GM18507 (cell line): Measurements from ENCODE around the gene CLBA1.

Source experiments
- DNase-seq: peaks from one replicate; pipeline ENCODE4 v3.0.0; 2011; ENCODE audit warnings: low read depth; ENCODE audit not compliant: insufficient read length; ENCODE audit errors: extremely low spot score
- FAIRE-seq: peaks from 2 replicates; lab custom pipeline; 2011; peaks lifted over from hg19 to GRCh38; lab: Jason Lieb, UNC

CLBA1 gene

DNA sequence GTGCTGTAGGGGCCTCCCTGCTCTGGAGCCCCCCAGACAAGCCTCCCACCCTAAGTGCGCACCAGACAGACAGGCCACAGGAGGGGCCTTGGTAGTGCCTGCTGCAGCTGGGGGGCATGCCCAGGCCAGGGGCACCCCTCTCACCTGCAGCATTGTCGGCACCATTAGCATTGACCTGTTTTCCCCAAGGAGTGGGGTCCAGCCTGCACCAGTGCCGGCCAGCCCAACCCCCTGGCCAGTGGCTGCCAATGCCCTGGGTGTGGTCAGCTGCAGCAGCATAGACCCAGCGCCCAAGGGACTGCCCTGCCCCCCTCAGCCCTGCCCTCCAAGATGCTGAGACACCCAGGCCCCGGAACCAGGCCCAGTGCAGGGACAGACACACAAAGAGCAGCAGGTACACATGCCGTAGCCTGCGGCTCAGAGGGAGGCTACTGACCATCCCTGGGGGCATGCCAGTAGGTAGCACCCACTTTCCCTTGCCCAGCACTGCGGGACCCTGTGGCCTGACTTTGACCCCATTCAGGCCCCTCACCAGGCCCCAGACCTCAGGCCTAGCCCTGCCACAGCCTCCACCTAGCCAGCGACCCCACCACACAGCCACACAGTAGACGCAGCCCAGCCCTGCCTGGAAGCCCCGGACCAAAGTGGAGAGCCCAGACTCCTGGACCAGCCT is 8.4 kb upstream of the CLBA1 start:
- DNase-seq (no peak), FAIRE-seq (no peak)

- FAIRE-seq (no peak), DNase-seq (no peak)
These were observed 7.6 kb upstream of the CLBA1 start, which contains the start of gene AHNAK2 for GRCh38 chr14:104977681-104978653. Gene AHNAK2, minus strand, starts transcription at chr14:104978374. Its CDS starts 137 bp downstream, at chr14:104978237.

GRCh38 chr14:104978746-104979691 is 6.6 kb upstream of the CLBA1 start:
- no peak for DNase-seq
- no peak for FAIRE-seq

DNA sequence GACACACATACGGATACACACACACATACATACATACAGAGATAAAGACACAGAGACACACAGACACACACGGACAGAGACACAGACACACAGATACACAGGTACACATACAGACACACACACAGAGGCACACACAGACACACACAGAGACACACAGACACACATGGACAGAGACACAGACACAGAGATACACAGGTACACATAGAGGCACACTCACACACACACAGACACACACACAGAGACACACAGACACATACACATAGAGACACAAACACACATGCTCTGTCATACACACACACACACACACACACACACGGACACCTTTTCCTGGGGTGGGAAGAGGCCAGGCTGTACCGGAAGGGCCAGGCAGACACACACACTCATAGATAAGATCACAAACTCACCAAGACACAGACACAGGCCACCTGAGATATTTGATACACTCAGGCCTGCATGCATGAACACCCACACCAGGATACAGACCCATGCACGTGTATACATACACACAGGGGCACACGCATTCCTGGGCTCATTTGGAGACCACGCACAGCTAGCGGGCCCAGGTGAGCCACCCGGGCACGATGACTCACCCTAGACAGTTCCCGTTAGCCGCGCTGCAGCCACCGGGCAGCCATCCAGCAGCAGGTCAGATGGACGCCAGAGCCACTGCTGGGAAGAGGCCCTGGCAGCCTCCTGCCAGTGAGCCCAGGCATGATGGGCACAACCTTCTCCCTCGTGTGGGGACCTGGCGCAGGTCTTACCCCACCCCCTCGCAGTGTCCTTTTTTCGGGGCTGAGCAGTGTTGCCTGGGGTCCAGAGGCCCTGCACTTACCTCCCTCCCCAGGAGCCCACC is 5.6 kb upstream of the CLBA1 start:
- DNase-seq (no peak), FAIRE-seq (no peak)

GRCh38 chr14:104980611-104981531 is 4.7 kb upstream of the CLBA1 start:
- DNase-seq, result no peak
- no peak for FAIRE-seq

DNA sequence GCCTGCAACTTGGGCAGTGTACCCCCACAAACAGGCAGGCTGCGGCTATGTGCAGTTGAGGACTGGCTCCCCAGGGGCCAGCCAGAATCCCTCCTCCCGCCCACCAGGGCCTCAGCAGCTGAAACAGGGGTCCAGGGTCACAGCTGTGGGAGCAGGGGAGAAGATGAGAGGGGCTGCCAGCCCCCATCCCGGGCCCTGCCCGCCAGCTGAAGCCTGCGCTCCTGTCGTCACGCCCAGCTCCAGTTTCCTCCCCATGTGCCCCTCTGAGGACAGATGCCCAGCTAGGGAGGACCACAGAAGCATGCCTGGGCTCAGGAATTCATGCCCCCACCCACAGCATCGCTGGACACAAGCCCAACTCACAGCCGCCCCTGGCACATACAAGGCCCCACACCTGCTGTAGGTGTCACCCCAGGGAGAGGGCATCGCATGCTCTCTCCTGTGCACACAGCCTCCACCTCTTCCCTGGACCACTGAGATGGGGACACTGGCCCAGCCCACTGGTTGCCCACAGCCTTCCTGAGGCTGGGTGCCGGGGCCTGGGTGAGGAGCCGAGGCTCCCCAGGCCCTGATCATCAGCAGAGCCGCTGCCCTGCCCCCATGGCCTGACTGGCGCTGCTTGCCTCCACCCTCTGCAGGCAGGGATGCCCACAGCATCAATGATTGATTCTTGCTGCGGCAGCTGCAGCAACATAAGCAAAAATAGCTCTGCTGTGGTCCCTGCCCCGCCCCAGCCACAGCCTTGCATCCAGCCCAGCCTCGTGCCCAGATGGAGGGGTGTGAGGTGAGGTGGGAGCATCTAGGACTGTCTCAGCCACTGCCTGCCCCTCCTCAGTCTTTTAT is 3.7 kb upstream of the CLBA1 start:
- no peak for FAIRE-seq
- DNase-seq, result no peak

DNA sequence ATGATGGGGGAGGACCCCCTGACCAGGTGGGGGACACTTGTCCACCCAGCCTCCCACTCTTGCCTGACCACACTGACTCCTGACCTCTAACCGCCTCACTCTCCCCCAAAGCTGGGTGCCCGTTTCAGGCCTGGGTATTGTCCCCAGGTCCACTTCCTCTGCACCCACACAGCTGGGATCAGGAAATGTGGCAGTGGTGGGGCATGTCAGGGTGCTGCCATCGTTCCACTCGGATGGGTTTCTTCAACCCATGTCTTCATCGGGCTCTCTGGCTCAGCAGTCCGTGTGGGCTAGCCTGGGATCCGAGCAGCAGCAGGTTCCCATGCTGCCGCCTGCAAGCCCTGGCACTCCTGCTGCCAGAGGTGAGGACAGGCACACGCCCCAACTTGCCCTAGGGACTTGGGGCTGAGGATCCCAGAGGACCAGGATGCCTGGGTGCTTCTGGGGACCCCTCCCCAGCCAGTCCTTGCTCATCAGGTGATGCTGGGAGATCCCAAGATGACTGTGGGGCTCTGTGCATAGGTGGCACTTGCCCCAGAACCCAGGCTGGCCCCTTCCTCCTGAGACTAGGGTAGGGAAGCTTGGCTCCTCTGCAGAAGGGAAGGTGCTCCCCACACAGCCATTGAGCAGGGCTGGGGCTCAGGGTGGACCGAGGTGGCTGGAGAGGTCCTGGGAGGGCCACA is 2.9 kb upstream of the CLBA1 start:
- DNase-seq (no peak), FAIRE-seq (no peak)

- FAIRE-seq (no peak), DNase-seq (no peak)
These were observed 2.3 kb upstream of the CLBA1 start for GRCh38 chr14:104983231-104983721.

GRCh38 chr14:104984056-104984894 is 1.3 kb upstream of the CLBA1 start:
- no peak for FAIRE-seq
- no peak for DNase-seq

DNA sequence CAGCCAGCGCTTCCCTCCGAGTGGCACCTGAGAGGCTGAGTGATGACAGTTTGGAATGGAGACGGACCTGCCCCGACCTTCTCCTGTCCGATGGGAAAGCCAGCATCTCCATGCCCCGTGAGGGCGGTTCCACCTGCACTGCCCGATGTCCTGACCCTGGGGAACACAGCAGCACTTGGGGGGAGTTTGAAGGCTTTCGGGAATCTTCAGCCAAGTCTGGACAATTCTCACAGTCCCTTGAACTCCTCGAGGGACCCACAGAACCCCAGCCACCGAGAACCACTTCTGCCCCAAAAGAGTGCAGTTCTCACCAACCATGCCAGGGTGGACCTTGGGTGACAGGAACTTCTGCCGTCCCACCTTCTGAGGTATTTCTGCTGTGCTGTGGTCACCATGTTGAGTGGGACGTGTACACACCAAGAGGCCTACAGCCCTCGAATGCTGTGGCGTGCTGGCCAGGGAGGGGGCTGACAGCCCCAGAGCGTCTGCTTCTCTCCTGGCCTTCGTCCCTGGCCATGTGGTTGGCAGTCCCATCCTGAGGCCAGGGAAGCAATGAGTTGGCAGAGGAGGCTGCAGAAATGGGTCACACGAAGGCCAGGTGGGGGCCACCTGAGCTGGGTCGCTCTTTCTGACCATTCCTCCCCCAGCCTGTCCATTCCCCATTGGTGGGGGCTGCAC is 1.0 kb downstream of the CLBA1 start:
- FAIRE-seq, result no peak
- DNase-seq, result no peak

GRCh38 chr14:104989236-104989950 is 3.8 kb downstream of the CLBA1 start:
- FAIRE-seq (no peak), DNase-seq (no peak)

DNA sequence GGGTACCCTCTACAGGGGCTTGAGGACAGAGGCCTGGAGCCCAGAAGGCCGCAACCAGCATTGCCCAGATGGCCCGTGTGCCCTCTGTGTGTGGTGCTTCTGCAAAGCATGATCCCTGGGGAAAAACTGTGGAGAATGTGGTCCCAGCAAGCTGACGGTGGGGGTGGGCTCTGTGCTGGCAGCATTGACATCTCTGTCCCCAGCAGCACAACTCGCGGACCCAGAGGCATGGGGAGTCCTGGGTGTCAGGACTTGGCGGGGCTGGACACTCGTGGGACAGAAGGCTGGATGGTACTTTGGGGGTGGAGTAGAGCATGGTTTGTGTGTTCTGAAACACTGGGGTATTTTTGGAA is 4.3 kb downstream of the CLBA1 start:
- FAIRE-seq (no peak), DNase-seq (no peak)

DNA sequence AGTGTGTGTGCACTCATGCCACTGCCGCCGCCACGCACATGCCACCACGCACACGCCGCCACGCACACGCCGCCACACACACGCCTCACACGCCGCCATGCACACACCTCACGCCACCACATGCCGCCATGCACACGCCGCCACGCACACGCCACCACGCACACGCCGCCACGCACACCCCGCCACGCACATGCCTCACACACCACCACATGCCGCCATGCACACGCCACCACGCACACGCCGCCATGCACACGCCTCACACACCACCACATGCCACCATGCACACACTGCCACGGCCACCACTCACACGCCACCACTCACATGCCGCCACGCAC is 6.3 kb downstream of the CLBA1 start:
- FAIRE-seq (no peak), DNase-seq (no peak)

- DNase-seq, result no peak
- no peak for FAIRE-seq
These were observed 6.9 kb downstream of the CLBA1 start for GRCh38 chr14:104992501-104992900.
